GM19455 (cell line): Measurements from ENCODE around the gene DDX1.
"Not testable (repeated sequence)": the region's sequence is repeated elsewhere in the genome, so short reads cannot be mapped to it uniquely, and the experiment has no call there.

Experiments
- ATAC-seq: cut with Tn5 transposase; IDR thresholded peaks from one replicate; pipeline ENCODE4 v1.9.1; 2021; ENCODE audit not compliant: unreplicated experiment

The DDX1 gene

GRCh38 chr2:15594291-15595256 lies 2.9 kb downstream of the DDX1 start:
- ATAC-seq = no peak

GRCh38 chr2:15595342-15595905 lies 3.8 kb downstream of the DDX1 start:
- no peak for ATAC-seq

- no peak for ATAC-seq
Observed at GRCh38 chr2:15595936-15596335, 4.3 kb downstream of the DDX1 start.

- no peak for ATAC-seq
Observed at GRCh38 chr2:15596350-15596749, 4.7 kb downstream of the DDX1 start.

- no peak for ATAC-seq
Observed at GRCh38 chr2:15596968-15597367, 5.3 kb downstream of the DDX1 start.

GRCh38 chr2:15599994-15600393 lies 8.3 kb downstream of the DDX1 start:
- ATAC-seq = no peak

GRCh38 chr2:15601681-15602080 lies 10.0 kb downstream of the DDX1 start:
- no peak for ATAC-seq

GRCh38 chr2:15602393-15602792 lies 10.7 kb downstream of the DDX1 start:
- ATAC-seq = no peak

- no peak for ATAC-seq
Observed at GRCh38 chr2:15603044-15603765, 11.5 kb downstream of the DDX1 start.

GRCh38 chr2:15603948-15604347 lies 12.3 kb downstream of the DDX1 start:
- ATAC-seq = no peak

- ATAC-seq = no peak
Observed at GRCh38 chr2:15605721-15606120, 14.1 kb downstream of the DDX1 start.

GRCh38 chr2:15606481-15607441 lies 15.1 kb downstream of the DDX1 start:
- ATAC-seq = no peak

GRCh38 chr2:15607709-15608391 lies 16.2 kb downstream of the DDX1 start:
- no peak for ATAC-seq

GRCh38 chr2:15608392-15608761 lies 16.7 kb downstream of the DDX1 start:
- ATAC-seq = no peak

GRCh38 chr2:15609341-15610042 lies 17.8 kb downstream of the DDX1 start:
- no peak for ATAC-seq

- no peak for ATAC-seq
Observed at GRCh38 chr2:15610430-15610952, 18.8 kb downstream of the DDX1 start.

- ATAC-seq = not testable (repeated sequence)
Observed at GRCh38 chr2:15612101-15612500, 20.4 kb downstream of the DDX1 start.

GRCh38 chr2:15613736-15614429 lies 22.2 kb downstream of the DDX1 start:
- ATAC-seq = no peak
